Fibroblast of gingiva (primary cell): Measurements from ENCODE around the gene XIRP2.
"Not testable (repeated sequence)": the region's sequence is repeated elsewhere in the genome, so short reads cannot be mapped to it uniquely, and the experiment has no call there.

ENCODE experiments used
- DNase-seq: peaks from one replicate; pipeline ENCODE4 v3.0.0-alpha.2; 2011; ENCODE audit warnings: low read depth

Gene XIRP2

DNA sequence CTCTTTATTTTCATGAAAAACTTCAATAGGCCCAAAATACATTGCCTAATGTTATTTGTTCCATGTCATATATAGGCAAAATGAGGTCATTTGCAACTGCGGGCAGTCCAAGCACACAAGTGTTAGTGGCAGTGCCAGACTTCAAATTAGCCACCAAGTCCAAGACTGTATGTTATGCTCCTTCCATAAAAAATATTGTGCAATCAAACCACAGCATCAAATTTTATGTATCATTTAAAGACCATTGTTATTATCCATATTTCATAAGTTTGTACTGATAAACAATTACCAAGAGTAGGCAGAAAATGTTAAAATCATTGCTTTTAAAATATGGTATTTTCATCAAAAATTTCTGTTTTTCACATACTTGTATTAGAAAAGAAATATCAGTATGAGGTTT is 54.1 kb downstream of the XIRP2 start:
- DNase-seq, result no peak

DNA sequence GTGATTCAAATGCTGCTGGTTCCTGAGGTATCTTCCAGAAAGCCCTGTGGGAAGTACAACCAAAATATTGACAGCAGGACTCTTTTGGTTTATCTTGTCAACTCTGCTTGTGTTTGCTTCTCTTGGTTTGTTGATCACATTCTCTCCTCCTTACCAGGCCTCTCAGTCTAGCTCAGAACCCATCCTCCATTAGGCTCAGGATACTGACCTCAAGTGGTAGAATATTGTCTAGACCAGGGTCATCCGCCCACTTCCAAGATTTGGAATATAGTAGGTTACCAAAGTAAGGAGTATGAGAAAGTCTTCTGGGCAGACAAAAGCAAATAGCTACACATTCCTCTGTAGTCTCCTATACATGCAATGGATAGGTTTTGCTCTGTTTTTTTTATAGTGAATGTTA is 56.6 kb downstream of the XIRP2 start:
- DNase-seq, result no peak

DNA sequence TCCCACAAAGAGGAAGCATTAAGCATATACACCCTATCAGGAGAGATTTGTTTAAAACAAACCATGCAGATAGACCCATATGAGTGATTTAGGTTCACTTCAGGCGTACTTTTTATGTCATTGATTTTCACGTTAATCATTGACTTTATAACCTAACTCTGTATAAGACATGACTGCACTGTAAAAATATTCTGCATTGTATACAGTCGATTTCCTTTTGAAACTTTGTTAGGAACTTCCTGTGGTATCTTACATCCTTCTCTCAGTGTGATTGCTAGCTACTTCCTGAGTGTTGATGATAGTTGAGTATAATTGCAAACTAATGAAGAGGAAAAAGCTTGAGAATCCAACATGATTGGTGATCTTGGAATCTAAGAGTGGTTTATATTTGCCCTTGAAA is 69.4 kb downstream of the XIRP2 start:
- no peak for DNase-seq

GRCh38 chr2:166958986-166959481 is 70.8 kb downstream of the XIRP2 start:
- no peak for DNase-seq

DNA sequence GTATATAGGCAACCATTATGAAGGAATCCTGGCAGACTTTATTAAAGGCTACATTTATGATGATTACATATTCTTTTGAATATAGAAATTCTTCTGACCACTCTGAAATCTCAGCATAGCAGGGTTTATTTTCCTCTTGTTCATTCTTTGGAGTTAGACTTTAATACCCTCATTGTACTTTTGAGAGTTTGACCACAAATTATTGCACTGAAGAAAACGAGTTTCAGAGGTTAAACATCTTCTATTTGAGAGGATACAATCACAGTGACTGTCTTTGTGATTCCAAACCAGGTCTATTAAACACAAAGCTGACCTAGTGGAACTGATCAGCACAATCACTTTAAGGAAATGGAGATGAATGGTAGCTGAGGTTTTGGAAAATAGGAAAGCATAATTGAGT is 71.3 kb downstream of the XIRP2 start:
- no peak for DNase-seq

DNA sequence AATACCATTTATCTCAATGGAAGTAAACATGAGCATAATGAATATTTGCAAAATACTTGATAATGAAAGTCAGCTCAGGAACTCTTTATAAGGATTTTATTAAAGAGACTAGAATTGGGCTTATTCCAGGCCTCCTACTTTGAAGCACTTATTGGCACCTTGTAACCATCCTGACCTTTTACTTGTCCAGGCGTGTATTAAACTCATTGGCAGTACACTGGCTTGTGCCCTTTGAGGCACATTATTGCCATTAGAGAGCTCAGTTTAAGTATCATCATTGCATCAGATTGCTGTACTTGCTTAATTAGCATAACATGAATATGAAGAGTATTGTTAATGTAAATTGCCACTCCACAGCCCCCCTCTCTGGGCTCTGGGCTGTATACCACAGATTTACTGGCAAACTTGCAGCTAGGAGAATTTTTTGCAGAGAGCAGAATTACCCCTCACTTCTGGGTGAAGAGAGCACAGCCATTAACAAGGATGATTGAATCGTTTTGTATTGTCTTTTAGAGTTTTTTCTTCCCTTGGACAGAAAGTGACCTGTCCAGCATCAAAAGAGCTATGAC is 72.5 kb downstream of the XIRP2 start:
- no peak for DNase-seq

- no peak for DNase-seq
Measured at GRCh38 chr2:166961933-166962332, 73.7 kb downstream of the XIRP2 start.

GRCh38 chr2:166969486-166969885 is 81.2 kb downstream of the XIRP2 start:
- no peak for DNase-seq

DNA sequence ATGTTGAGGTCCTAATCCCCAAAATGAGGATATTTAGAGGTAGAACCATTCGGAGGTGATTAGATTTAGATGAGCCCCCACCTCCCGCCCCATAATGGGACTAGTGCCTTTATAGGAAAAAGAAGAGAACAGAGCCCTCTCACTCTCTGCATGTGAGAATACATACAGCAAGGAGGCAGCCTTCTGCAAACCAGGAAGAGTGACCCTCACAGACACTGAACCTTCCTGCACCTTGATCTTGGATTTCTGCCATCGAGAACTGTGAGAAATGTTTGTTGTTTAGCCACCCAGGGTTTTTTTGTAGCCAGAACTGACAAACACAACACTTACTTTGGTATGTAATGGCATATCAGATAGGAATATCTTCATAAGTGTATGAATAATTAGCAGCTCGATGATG is 83.7 kb downstream of the XIRP2 start:
- no peak for DNase-seq

DNA sequence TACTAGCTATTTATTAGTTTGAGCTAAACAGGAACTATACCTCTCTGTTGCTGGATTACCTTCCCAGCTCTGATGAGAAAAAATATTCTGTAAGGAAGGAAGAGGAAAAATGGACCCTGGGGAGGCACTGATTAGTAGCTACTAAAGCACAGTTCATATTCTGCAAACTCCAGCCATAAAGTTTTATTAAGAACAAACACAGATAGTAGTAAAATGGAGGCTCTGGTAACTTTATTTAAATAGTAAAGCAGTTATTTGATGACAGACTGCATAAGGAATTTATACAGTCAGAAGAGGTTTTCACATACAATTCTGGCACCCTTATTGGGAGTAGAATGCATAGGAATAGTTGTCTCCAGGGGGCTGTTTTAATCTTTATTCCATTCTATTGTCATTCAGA is 84.1 kb downstream of the XIRP2 start:
- DNase-seq, result no peak

- DNase-seq, result no peak
Measured at GRCh38 chr2:166984188-166984587, 95.9 kb downstream of the XIRP2 start.

- no peak for DNase-seq
Measured at GRCh38 chr2:166984797-166985196, 96.5 kb downstream of the XIRP2 start.

DNA sequence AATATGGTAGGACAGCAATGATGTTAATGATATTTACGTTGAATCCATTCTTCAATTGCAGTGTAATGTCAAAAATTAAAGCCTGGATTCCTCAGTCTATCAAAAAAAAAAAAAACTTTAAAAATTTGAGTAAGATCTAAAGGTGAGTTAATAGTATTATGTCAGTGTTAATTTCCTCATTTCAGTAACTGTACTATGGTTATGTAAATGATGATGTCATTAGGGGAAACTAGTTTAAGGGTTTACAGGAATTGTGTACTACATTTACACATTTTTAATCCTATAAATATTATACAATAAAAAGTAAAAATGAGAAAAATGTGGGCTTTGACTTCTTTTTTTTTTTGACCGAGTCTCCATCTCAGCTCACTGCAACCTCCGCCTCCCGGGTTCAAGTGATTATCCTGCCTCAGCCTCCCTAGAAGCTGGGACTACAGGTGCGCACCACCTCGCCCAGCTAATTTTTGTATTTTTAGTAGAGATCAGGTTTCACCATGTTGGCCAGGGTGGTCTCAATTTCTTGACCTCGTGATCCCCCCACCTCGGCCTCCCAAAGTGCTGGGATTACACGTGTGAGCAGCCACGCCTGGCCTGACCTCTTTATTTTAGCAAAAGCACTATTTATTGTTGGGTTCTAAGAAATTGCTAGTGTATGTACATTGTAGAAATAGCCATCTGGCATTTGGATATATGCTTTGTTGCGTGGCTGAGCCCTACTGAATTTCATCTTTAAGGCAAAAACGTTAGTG is 106.5 kb downstream of the XIRP2 start:
- no peak for DNase-seq

DNA sequence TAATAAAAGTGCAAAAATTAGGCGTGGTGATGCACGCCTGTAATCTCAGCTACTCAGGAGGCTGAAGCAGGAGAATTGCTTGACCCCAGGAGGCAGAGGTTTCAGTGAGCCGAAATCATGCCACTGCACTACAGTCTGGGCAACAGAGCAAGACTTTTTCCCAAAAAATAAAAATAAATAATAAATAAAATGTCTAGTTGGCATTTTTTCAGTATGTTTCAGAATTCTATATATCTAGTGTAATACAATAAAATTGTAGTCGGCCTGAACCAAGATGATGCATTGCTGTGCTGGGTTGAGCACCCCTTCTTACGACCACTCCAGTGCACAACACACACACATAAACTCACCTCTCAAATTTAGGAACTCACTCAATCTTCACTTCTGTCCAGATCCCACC is 108.2 kb downstream of the XIRP2 start:
- DNase-seq, result no peak

DNA sequence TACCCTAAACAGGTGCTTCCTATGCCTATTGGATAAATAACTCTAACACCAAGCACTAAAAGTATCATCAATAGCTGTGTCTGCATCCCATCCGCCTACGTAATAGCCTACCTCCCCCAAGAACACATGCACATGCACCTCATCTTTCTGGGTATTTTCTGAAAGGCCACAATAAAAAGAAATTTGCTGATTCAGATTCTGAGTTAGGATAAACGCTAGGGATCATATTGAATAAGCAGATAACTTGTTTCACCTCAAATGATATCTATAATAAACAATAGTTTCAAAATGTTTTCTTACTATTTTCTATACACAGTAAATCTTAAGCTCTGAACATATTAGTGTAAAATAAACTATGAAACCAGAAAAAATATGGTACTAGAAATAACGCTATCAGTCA is 112.9 kb downstream of the XIRP2 start:
- no peak for DNase-seq

GRCh38 chr2:167005096-167005495 is 116.8 kb downstream of the XIRP2 start:
- DNase-seq, result no peak

DNA sequence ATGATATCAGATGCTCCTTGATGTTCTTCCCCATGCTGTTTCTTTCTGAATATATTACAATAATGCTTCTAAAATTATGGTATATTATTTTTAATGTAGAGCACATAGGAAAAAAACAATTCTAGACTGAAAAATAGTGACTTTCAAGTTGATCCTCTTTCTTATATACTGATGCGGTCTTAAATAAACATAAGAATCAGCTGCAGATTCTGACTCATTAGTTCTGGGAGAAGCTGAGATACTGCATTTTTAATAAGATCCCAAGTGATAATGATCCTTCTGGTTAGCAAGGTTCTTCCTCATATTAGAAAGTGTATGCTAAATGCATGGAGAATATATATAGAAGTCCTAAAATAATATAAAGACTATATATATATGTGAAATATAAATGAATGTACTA is 124.9 kb downstream of the XIRP2 start:
- DNase-seq, result no peak

DNA sequence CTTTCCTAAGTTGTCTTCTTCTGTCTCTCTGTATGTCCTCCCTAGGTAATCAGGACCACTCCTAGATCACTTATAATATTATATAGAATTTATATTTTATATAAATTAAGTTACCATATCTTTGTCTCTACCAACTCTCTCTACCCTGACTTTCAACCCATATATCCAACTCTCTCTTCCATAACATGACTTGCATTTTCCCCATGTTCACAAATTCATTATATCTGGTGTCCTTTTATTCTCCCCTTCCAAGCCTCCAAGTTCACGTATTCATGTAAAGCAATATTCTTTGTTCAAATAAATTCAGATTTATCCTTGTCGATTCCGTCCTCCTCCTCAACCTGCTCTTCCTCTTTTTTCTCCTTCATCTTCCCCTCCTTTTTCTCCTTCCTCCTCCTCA is 127.5 kb downstream of the XIRP2 start:
- DNase-seq, result no peak

DNA sequence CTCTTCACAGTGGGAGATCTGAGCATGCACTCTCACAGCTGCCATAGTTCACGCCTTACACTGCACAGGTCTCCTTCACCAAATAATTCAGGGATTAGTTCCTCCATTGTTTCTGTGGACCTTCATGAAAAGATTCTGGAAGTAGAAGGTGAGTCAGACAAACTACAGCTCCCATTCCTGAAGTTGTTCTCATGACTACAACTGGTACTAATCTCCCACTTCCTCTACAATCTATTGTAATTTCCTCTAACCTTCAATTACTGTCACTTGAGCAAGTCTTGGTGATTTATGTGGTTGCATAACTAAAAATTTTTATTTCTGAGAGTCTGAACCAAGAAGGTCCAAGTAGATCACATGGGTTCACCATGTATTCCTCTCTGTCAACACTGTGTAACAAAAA is 128.7 kb downstream of the XIRP2 start:
- DNase-seq, result no peak

DNA sequence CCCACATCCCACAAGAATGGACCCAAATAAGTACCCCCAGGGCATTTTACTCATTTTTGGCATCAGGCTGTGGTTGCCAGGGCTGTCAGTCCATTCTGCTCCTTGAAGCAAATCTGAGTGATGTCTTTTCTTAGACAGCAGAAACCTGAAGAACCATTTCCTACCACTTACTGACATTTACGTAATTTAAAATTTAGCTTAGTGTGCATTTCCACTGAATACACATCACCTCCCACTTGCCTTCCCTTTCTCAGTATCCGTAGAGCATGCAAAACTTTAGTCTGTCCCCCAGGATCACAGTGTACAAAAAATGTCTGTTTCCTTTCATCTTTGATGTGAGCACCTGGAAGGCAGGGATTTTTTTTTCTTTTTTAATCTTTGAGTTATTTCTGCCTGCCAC is 130.3 kb downstream of the XIRP2 start:
- DNase-seq, result no peak

- DNase-seq, result no peak
Measured at GRCh38 chr2:167028503-167028902, 140.2 kb downstream of the XIRP2 start.

DNA sequence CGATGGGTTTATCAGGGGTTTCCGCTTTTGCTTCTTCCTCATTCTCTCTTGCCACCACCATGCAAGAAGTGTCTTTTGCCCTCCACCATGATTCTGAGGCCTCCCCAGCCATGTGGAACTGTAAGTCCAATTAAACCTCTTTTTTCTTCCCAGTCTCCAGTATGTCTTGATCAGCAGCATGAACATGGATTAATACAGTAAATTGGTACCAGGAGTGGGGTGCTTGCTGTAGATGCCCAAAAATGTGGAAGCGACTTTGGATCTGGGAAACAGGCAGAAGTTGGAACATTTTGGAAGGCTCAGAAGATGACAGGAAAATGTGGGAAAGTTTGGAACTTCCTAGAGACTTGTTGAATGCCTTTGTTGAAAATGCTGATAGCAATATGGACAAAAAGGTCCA is 146.7 kb downstream of the XIRP2 start:
- DNase-seq, result not testable (repeated sequence)

GRCh38 chr2:167048829-167049228 is 160.5 kb downstream of the XIRP2 start:
- no peak for DNase-seq

DNA sequence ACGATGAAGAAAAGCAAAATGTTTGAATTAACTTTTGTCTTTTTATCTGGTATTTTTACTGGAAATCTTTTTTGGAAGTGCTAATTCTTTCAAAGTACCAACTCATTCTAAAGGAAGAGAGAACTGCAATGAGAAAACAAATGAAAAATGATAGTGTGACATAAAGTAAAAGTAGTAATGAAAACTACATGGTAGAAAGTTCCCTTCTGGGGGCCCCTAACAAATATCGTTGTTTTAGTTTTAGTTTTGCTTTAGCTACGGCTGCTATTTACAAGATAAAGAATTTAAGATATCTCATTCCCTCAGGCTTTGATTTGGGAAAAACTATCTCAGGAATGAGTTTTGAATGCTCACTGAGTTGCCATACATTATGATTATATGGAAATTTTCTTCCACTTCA is 161.4 kb downstream of the XIRP2 start:
- DNase-seq, result no peak
